ENCODE data around the gene USP8.

Gene USP8

DNA sequence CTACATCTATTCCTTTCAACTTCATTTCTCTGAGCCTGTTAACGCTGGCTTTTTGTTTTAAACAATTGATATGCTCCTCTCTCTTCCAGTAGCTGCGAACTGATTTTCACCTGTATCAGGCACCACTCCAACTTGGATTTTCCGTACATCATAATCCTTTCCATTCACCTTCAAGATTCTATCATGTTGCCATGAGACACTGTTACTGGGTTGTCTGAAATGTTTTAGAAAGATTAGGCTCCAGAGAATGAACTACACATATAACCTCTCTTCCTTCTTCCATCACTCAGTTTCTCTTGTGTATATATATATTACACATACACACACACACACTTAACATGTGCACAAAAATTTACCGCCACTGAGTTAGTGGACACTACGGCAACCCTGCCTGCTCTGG, 122.4 kb downstream of the USP8 start, which contains the start of gene USP50:
Gene USP50 (minus strand): TSS at position 101 of the 400 bp plus-strand sequence. CDS start 141 bp downstream, outside the sequence.
- no peak for DNase-seq

DNA sequence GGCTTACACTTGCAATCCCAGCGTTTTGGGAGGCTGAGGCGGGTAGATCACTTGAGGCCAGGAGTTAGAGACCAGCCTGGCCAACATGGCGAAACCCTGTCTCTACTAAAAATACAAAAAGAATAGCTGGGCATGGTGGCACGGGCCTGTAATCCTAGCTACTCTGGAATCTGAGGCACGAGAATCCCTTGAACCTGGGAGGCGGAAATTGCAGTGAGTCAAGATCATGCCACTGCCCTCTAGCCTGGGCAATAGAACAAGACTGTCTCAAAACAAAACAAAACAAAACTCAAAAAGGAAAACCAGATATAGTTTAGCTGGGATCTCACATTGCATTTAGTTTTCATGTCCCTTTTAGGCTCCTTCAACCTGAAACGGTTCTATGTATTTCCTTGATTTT, 125.1 kb downstream of the USP8 start:
- no peak for DNase-seq

DNA sequence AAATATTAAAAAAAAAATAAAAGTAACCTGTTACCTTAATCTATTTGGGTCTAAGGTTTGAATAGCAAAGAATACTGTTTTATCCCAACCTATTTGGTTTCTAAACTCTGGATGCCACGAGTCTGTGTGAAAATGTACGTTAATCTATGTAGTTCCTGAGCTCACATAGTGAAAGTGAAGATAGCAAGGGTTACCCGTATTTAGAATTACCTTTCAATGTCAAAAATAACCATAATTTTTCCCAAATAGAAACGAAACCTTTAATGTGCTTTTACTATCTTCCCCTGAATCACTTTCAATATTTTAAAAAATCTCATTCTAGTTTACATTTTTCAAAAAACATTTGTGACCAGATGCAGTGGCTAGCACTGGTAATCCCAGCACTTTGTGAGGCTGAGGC, 128.0 kb downstream of the USP8 start:
- no peak for DNase-seq

DNA sequence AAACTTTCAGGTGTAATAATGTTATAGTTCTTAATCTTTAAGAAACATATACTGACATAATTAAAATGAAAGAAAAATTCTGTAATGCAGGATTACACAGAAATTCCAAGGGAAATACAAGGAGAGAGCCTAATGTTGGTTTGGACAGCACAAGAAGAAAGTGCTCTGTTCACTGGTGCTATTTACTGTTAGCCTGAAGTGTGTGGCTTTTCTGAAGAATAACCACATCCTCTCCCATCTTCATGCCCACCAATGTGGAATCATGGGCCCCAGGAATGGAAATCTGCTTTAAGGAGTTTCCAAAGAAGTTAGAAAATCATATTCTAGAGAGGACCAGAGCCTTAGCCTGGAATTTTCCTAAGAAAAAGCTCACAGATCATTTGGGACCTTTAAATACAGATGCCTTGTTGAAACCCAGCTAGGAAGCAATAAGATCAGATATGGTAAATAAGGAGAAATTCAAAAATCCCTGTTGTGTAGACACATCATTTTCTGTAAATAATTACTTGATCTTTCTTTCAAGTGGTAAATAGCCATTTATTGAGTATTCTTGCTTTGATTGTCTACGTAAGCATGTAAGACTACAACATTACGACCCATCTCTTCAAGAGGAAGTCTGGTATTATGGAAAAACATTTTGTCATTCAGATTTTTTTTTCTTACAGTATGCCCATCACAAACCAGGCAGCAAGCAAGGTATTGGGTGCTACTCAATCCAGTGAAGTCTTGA, 132.6 kb downstream of the USP8 start:
- no peak for DNase-seq

DNA sequence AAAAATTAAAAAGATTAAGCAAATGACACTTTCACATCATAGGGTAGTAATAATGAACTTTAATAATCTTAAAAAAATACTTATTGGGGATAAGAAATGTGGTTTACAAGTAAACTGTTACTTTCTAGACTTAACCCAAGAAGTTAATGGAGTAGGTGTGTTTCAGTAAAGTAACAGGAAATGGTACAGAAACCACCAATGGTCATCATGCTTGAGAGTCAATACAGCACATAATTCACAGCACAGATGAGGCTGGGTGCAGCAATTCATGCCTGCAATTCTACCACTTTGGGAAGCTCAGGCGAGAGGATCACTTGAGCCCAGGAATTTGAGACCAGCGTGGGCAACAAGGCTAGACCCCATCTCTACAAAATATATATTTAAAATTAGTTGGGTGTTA, 133.8 kb downstream of the USP8 start:
- DNase-seq, result no peak

DNA sequence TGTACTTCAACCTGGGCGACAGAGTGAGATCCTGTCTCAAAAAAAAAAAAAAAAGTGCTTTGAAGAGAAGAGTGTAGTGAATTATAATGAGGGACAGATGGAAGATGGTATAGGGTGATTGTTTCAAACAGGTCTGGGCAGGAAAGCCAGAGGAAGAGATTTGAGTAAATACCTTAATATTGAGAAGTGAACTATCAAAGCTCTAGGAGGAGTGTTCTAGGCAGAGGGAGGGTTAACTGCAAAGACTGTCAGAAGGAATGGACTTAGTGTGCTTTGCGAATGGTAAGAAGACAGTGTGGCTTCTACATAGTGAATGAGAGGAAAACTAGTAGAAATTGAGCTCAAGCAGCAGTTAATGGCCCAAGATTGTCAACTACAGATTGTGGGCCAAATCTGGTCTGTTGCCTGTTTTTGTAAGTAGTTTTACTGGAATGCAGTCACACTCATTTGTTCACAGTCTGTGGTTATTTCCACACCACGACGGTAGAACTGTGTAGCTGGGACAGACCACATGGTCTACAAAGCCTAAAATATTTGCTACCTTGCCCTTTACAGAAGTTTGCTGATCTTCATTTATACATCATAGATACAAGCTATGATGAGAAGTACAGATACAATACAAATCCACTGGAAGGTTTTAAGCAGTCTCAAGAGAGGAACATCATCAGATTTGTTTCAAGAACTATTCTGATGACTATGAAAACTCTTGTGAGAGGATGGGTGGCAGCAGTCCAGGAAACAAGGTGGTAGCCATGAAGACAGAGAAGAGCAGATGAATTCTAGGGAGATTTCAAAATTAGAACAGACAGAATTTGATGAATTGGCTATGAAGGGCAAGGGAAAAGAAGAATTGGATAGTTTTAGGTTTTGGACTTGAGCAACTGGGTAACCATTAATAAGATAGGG, 138.8 kb downstream of the USP8 start:
- DNase-seq, result no peak

DNA sequence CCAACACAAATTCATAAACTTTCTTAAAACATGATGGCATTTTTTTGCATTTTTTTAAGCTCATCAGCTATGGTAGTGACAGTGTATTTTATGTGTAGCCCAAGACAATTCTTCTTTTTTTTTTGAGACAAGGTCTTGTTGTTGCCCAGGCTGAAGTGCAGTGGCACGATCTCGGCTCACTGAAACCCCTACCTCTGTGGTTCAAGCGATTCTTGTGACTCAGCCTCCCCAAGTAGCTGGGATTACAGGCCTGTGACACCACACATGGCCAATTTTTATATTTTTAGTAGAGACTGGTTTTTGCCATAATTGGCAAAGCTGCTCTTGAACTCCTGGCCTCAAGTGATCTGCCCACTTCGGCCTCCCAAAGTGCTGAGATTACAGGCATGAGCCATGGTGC, 139.6 kb downstream of the USP8 start:
- DNase-seq, result no peak
